PC-3 (cell line): ENCODE measurements around the gene CD9. TPM values are rescaled to one million over a fixed set of nuclear protein-coding genes. Genes with fewer than 3 reads are reported as not detected.

Experiments used
- ATAC-seq: fragments of 200-7000 bp; cut with Tn5 transposase; 2 replicates; pipeline ENCODE4 v1.9.1; 2020; ENCODE audit warnings: mild to moderate bottlenecking, moderate library complexity
- BruUV-seq: library from RNA; stranded (reverse); fragments of 400-500 nt; replicated peaks from 2 replicates; lab custom pipeline; 2021; lab: Mats Ljungman, UMichigan
- CTCF ChIA-PET: fragments of 300-600 bp; sonication (Branson Sonifier 250); formaldehyde crosslinking; loops from one replicate; lab custom pipeline; 2022; ENCODE audit warnings: antibody characterized with exemption; lab: Charles Lee
- POLR2A ChIA-PET: fragments of 300-600 bp; sonication (Branson Sonifier 250); formaldehyde crosslinking; loops from one replicate; lab custom pipeline; 2022; ENCODE audit warnings: antibody characterized with exemption; ENCODE audit not compliant: unreplicated experiment; lab: Charles Lee
- DNase-seq: peaks from one replicate; pipeline ENCODE4 v3.0.0-alpha.2; 2015
- H2AFZ ChIP-seq: fragments of 300-600 bp; sonication (generic); 2 replicates; pipeline ENCODE4 v1.6.0; 2016; ENCODE audit warnings: antibody characterized with exemption, low read length
- H3F3A ChIP-seq: fragments of 300-600 bp; sonication (generic); one replicate; pipeline ENCODE4 v1.6.0; 2017; ENCODE audit warnings: antibody characterized with exemption, low read length, control low read depth, mild to moderate bottlenecking; ENCODE audit not compliant: unreplicated experiment
- H3K27ac ChIP-seq: fragments of 300-600 bp; sonication (generic); 2 replicates; pipeline ENCODE4 v1.5.1; 2016; ENCODE audit warnings: mild to moderate bottlenecking, low read length
- H3K27me3 ChIP-seq: fragments of 300-600 bp; sonication (generic); 2 replicates; pipeline ENCODE4 v1.6.1; 2016; ENCODE audit warnings: low read length, mixed read lengths
- H3K36me3 ChIP-seq: fragments of 300-600 bp; sonication (generic); 2 replicates; pipeline ENCODE4 v1.6.1; 2016; ENCODE audit warnings: low read depth, mixed run types, low read length, mixed read lengths
- H3K4me1 ChIP-seq: fragments of 300-600 bp; sonication (generic); 2 replicates; pipeline ENCODE4 v1.5.1; 2016; ENCODE audit warnings: low read length; ENCODE audit not compliant: insufficient read depth
- H3K4me2 ChIP-seq: fragments of 300-600 bp; sonication (generic); 2 replicates; pipeline ENCODE4 v1.6.0; 2016; ENCODE audit warnings: low read length
- H3K4me3 ChIP-seq: fragments of 300-600 bp; sonication (generic); 2 replicates; pipeline ENCODE4 v1.5.1; 2016; ENCODE audit warnings: mild to moderate bottlenecking, low read length, mixed read lengths
- H3K79me2 ChIP-seq: fragments of 300-600 bp; sonication (generic); 2 replicates; pipeline ENCODE4 v1.6.1; 2017; ENCODE audit warnings: low read length, mixed read lengths
- H3K9ac ChIP-seq: fragments of 300-600 bp; sonication (generic); 2 replicates; pipeline ENCODE4 v1.6.0; 2016; ENCODE audit warnings: mild to moderate bottlenecking, low read length
- H3K9me2 ChIP-seq: fragments of 300-600 bp; sonication (generic); replicated peaks from 2 replicates; pipeline ENCODE4 v1.6.1; 2016; ENCODE audit warnings: mixed run types, low read length, mixed read lengths
- H3K9me3 ChIP-seq: fragments of 300-600 bp; sonication (generic); 2 replicates; pipeline ENCODE4 v1.6.1; 2016; ENCODE audit warnings: low read length, mixed read lengths
- H4K20me1 ChIP-seq: fragments of 300-600 bp; sonication (generic); 2 replicates; pipeline ENCODE4 v1.6.1; 2016; ENCODE audit warnings: low read length, mixed read lengths
- CTCF ChIP-seq: fragments of 300-600 bp; sonication (generic); conservative IDR thresholded peaks from 2 replicates; pipeline ENCODE4 v1.5.1; 2017; ENCODE audit warnings: antibody characterized with exemption, low read depth, mild to moderate bottlenecking, low read length
- EZH2 ChIP-seq: fragments of 300-600 bp; sonication (generic); IDR thresholded peaks from one replicate; pipeline ENCODE4 v1.6.1; 2017; ENCODE audit warnings: antibody characterized with exemption, mild to moderate bottlenecking, low read length; ENCODE audit not compliant: unreplicated experiment
- EZH2phosphoT487 ChIP-seq: fragments of 300-600 bp; sonication (generic); IDR thresholded peaks from 2 replicates; pipeline ENCODE4 v1.6.1; 2018; ENCODE audit warnings: mild to moderate bottlenecking, antibody characterized with exemption, low read length, borderline replicate concordance
- intact Hi-C: fragments of 100-400 bp; cut with micrococcal nuclease; formaldehyde crosslinking; loops from 2 replicates; pipeline ENCODE4 v1.9.0; 2023
- total RNA-seq: library from RNA; depleted of rRNA; stranded (reverse); fragments of >200 nt; gene quantifications from 2 replicates; pipeline ENCODE4 v1.2.3, GENCODE V29; 2014

Gene CD9
- total RNA-seq, 1 experiment from 2014 or later, result 174 TPM

- POLR2A ChIA-PET, result no interaction called here
- peaks cover 32% of the 10 kb centered on the region for H4K20me1 ChIP-seq
These were observed 2.6 kb downstream of the CD9 start for GRCh38 chr12:6202846-6203245.

DNA sequence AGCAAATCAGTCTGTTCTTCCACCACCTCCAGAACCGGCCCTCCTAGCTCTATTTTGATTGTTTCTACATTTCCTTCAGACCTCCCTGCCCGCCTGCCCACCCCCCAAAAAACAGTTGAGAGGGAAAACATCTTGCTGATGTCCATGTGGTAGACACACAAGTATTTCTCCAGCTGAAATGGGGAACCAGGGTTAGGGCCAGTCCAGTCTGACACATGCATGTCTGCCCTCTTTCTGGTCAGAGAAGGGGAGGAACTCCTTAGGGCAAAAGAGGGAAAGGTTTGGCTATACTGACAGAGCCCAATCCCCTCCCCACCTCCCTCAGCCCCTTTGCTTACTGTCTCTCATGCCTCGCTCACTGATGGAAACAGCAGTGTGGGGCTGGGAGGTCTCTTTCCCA, 3.4 kb downstream of the CD9 start:
- Histone ChIP-seq H3K4me3 (no peak overlapping the region), H4K20me1 (peaks cover 32% of the 10 kb centered on the region), H3K79me2 (peaks cover 83% of the 10 kb centered on the region), H3F3A (no peaks in the 10 kb centered on the region), H3K27ac (no peak overlapping the region), H3K9me3 (no peaks in the 10 kb centered on the region), H2AFZ (no peak overlapping the region), H3K27me3 (no peaks in the 10 kb centered on the region), H3K36me3 (peaks cover 5% of the 10 kb centered on the region; the same call in 1 of the 2 replicates), H3K9ac (no peak overlapping the region), H3K4me1 (peaks cover 37% of the 10 kb centered on the region), H3K9me2 (no peaks in the 10 kb centered on the region), H3K4me2 (0 out of 2 replicates have a peak overlapping the region, but pooled peaks have one; percentile 98)
- ATAC-seq, result no peak
- ChIA-PET CTCF (no interaction called here), POLR2A (no interaction called here)
- no peak for DNase-seq
- intact Hi-C loops, result no loop called here
- BruUV-seq, result no TSS peak
- TF ChIP-seq EZH2 (no peak), CTCF (no peak), EZH2phosphoT487 (no peak)

More at GRCh38 chr12:6202846-6203245, 2.6 kb downstream of the CD9 start:
- TF ChIP-seq CTCF (no peak), EZH2 (no peak), EZH2phosphoT487 (no peak)
- Histone ChIP-seq H3K9me2 (no peaks in the 10 kb centered on the region), H3K79me2 (peaks cover 76% of the 10 kb centered on the region), H3K4me2 (peak overlapping the region; percentile 98), H3K27me3 (no peaks in the 10 kb centered on the region), H3K9me3 (no peaks in the 10 kb centered on the region), H3K9ac (no peak overlapping the region), H3K27ac (no peak overlapping the region), H3K36me3 (peaks cover 5% of the 10 kb centered on the region; the same call in 1 of the 2 replicates), H3K4me3 (peak overlapping the region; percentile 98; the same call in 1 of the 2 replicates), H3F3A (no peaks in the 10 kb centered on the region), H2AFZ (no peak overlapping the region), H3K4me1 (peaks cover 42% of the 10 kb centered on the region)
- CTCF ChIA-PET, result no interaction called here
- ATAC-seq (no peak), DNase-seq (no peak)
- BruUV-seq, result no TSS peak
- intact Hi-C loops, result no loop called here

- Histone ChIP-seq H3K4me1 (peaks cover 33% of the 10 kb centered on the region), H3K4me3 (no peak overlapping the region), H3K9ac (no peak overlapping the region), H3F3A (no peaks in the 10 kb centered on the region), H3K9me3 (no peaks in the 10 kb centered on the region), H3K4me2 (peak overlapping the region; percentile 7; the same call in 1 of the 2 replicates), H3K36me3 (peaks cover 5% of the 10 kb centered on the region; the same call in 1 of the 2 replicates), H2AFZ (no peak overlapping the region), H3K9me2 (no peaks in the 10 kb centered on the region), H3K79me2 (peaks cover 93% of the 10 kb centered on the region), H3K27ac (no peak overlapping the region), H4K20me1 (peaks cover 32% of the 10 kb centered on the region), H3K27me3 (no peaks in the 10 kb centered on the region)
- BruUV-seq, result no TSS peak
- TF ChIP-seq EZH2, result no peak
- 0 out of 2 replicates have a peak, but pooled peaks have one; percentile 9 for TF ChIP-seq CTCF
- TF ChIP-seq EZH2phosphoT487, result no peak
- ATAC-seq, result no peak
- ChIA-PET POLR2A (interaction anchor here (0.6 kb wide), 1 partner anchor 327 kb away, joined by 4 read pairs; no protein-coding TSS in a partner anchor), CTCF (no interaction called here)
- DNase-seq, result no peak
- intact Hi-C loops, result no loop called here
These were observed 4.4 kb downstream of the CD9 start for GRCh38 chr12:6204533-6205143.
